GM21367 (cell line): Measurements from ENCODE around the gene CTNS.

ENCODE experiments used
- ATAC-seq: cut with Tn5 transposase; IDR thresholded peaks from one replicate; pipeline ENCODE4 v1.9.1; 2021; ENCODE audit not compliant: unreplicated experiment

The CTNS gene

DNA sequence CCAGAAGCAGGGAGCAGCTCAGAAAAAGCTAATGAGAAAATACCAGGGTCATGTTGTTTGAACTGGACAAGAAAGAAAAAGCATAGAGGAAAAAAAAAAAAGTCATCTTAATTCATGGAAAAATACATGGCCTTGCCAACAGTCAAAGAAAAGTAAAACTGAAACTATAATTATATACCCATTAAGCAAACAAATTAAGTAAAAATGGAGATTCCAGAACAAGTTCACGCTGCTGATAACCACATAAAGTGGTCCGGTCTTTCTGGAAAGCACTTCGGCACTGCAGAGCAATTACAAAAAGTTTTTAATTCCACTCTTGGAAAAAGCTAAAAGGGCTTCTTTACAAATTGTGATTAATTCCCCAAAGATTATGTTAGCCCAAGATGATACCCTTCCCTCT is 71.8 kb downstream of the CTNS start:
- ATAC-seq = no peak

DNA sequence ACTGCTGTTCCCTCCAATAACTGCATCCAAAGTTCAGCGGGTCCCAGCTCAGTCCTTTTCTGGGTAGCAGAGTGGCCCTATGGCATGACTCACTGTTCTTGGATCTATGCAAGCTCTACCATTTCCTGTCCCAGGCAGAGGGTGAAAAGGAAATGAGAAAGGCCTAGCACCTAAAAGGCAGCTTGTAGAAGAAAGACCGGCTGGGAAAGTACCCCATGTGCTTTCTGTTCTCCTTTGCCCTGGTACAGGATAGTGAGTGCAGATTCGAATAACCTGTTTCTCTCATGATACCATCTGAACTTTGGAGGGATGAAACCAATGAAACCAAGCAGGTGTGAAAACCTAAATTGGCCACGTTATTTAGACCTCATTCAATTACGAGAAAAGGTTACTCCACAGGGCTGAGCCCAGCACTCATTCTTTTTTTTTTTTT is 74.4 kb downstream of the CTNS start:
- peak; percentile 72 for ATAC-seq
